Myocyte (in vitro differentiated cells): Measurements from ENCODE around the gene KAT2B. TPM values are rescaled to one million over a fixed set of nuclear protein-coding genes. Genes with fewer than 3 reads are reported as not detected.

Source experiments
- DNase-seq: peaks from one replicate; pipeline ENCODE4 v3.0.0-alpha.2; 2012; ENCODE audit warnings: low read depth
- total RNA-seq: library from RNA; depleted of rRNA; stranded (reverse); fragments of >200 nt; gene quantifications from 2 replicates; pipeline ENCODE4 v1.2.3, GENCODE V29; 2014

Gene KAT2B
- total RNA-seq, 1 donor from 2014 or later = 25.3 TPM

DNA sequence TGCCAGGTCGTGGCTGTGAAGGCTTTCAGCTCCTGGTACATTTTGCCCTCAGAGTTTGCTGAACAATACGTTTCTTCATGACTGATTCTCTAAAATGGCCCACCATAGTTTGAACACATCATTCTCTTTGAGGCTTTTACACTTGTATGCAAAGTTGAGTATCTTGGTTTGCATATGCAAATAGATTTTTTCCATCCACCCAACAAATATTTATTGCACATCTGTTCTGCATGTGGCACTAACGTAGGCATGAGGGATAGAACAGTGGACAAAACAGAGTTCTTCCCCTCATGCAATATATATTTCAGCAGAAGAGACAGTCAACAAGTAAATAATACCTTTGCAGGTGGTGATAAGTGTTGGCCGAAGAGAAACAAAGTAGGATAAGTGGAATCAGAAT is 55.2 kb downstream of the KAT2B start:
- DNase-seq = no peak

DNA sequence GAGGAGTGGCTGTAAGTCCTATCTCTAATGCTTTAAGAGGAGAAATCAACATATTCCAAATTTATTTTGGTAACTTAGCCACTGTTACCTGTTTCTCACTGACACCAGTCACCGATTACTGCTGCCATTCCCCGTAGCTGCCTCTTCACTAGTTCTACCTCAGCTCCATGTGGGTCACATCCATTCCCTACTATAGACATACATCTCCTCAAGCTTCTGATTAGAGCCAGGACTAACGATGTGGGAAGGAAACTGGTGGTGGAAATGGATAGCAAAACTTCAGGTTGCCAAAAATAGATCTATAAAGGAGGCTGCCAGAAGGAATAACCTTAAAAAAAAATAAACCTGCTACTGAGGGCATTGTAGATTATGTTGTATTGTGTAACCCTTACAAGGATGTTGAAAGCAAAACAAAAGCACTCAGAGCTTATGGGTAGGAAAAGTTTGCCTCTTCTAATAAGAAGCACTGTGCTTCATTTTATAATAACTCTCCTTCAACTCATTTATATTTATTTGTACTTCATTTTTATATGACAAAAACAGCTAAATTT is 56.0 kb downstream of the KAT2B start:
- DNase-seq = no peak

DNA sequence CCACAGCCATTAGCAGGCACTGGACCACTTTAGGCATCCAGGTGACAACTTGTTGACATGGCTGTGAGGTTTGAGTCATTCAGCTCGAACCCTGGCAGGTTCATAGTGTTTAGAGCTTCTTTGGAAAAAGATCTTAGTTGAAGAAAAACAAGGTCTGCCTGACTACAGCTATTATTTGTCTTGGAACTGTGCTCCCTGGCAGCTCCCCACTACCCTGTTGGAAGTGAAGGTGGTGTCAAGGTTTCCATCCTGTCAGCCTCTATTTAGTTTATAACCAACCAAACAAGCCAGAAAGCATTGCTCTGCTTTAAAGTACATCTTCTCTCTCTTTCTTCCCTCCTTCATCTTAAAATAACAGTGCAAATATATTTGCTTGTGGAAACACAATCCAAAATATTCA is 56.8 kb downstream of the KAT2B start:
- no peak for DNase-seq

GRCh38 chr3:20099060-20099459 is 58.8 kb downstream of the KAT2B start:
- DNase-seq = peak; percentile 43

DNA sequence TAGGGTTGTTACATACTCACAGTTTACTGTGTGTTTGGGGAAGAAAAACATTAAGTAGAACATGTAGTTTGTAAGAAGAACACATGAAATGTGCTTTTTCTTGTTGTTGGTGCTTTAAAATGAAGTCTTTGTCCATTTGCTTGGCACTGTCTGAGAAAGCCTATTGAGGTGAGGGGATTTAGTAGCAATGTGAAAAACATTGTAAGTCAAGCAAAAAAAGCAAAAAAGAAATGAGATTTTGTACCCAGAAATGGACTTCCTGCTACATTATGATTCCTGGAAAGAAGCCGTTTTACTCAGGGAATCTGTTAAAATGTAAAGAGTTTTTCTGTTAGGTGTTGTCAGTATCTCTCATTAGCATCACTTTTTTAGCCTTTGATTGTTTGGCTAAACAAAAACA is 59.9 kb downstream of the KAT2B start:
- no peak for DNase-seq

GRCh38 chr3:20101041-20101440 is 60.8 kb downstream of the KAT2B start:
- no peak for DNase-seq

- DNase-seq = no peak
Measured at GRCh38 chr3:20103731-20104130, 63.5 kb downstream of the KAT2B start.

- DNase-seq = no peak
Measured at GRCh38 chr3:20104167-20104661, 64.0 kb downstream of the KAT2B start.

DNA sequence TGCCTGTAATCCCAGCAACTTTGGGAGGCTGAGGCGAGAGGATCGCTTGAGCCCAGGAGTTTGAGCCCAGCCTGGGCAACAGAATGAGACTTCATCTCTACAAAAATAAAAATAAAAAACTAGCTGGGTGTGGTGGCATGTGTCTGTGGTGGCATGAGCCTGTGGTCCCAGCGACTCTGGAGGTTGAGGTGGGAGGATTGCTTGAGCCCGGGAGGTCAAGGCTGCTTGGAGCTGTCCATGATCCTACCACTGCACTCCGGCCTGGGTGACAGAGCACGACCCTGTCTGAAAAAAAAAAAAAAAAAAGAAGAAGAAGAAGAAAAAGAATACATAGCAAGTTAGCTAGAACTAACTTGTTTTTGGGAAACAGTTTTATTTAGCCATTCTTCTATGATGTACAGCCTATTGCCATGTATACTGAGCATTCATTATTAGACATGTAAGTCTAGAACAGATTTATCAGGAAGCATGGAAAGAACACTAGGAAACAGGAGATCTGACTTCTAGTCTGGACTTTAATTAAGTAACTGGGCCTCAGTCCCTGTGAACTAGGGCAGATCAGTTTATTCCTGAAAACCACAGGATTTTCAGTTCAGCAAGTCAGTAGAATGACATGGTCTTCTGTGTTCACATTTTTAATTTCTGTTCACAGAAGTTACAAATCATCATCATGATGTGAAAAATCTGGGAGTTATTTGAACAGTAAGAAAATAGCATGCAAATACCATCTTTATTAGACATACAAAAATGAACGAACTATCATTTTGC is 65.5 kb downstream of the KAT2B start:
- no peak for DNase-seq

- DNase-seq = no peak
Measured at GRCh38 chr3:20107722-20108121, 67.5 kb downstream of the KAT2B start.

DNA sequence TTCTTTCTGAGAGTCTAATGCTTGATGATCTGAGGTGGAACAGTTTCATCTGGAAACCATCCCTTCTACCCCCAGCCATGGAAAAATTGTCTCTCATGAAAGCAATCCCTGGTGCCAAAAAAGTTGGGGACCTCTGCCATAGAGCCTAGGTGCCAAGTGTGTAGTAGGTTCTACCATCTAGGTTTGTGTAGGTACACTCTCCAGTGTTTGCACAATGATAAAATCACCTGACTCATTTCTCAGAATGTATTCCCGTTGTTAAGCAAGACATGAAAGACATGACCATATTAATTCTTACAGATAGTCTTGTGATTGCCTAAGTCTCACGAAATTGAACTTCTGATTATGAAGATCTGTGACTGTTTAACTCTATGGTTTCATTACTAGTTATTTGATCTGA is 68.6 kb downstream of the KAT2B start:
- DNase-seq = no peak

- DNase-seq = no peak
Measured at GRCh38 chr3:20110826-20111225, 70.6 kb downstream of the KAT2B start.

DNA sequence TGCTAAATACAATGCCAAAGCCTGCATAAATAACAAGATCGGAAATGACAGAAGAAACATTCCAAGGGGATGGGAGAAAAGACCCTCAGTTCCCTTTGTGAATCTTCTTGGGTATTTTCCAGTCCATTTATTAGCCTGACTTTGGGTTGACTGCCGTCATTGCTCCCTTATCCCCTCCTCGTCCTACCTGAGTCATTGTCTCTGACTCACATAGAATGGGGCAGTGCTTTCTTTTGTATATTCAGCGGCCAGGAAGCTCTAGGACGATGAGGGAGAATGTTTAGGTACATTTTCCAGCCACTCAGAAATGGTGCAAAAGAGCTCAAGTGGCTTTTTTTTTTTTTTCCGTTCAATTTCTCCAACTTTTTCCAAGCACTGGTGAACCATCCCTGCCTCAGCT is 71.6 kb downstream of the KAT2B start:
- no peak for DNase-seq

DNA sequence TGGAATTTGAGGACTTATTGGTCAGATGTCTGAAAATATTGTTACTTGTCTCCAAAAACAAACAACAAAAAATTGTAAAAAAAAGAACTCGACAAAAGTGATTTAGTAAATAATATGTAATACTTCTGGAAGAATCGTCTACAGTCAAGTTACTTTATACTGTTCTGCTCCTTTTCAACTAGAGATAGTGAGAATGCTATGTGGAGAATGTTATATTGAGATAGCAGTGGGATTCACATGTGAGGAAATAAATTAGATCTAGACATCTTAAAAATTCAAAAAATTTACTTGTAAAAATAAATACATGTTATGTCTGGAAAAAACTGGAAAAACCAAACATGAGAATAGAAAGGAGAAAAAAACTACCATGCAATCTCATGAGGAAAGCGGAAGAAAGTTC is 80.8 kb downstream of the KAT2B start:
- DNase-seq = no peak

- DNase-seq = peak; percentile 34
Measured at GRCh38 chr3:20123131-20123652, 82.9 kb downstream of the KAT2B start.

DNA sequence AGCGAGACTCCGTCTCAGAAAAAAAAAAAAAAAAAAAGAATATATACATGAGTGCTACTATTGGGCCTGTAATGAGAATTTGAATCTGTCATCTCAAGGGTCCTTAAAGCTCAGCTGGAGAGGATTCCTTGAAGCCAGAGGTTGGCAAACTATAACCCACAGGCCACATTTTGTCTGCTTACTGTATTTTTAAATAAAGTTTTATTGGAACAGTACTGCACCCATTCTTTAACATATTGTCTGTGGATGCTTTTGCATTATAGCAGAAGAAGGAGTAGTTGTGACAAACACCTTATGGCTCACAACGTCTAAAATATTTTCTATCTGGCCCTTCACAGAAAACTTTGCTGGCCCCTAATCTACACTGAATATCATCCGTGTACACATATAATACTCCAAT is 85.0 kb downstream of the KAT2B start:
- DNase-seq = no peak

GRCh38 chr3:20125897-20126296 is 85.7 kb downstream of the KAT2B start:
- DNase-seq = peak; percentile 32

GRCh38 chr3:20128358-20128757 is 88.1 kb downstream of the KAT2B start:
- no peak for DNase-seq

DNA sequence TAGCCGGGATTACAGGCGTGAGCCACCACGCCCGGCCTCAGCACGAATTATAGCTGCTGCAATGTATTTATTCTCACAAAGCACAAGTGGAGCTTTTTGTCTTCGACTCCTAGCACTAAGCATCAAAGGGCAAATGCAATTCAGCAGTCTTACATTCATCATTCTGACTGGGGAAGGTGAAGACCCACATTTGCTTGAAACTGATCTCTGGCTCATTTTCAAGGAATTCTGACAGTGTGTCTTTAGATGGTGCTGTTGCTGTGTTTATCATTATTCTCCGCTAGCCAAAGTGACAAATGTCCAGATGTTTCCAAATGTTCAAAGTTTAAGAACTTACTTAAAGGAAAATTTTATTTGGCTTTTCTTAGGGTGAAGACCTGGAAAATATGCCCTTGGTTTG is 89.9 kb downstream of the KAT2B start:
- DNase-seq = no peak

GRCh38 chr3:20136231-20136630 is 96.0 kb downstream of the KAT2B start:
- no peak for DNase-seq

DNA sequence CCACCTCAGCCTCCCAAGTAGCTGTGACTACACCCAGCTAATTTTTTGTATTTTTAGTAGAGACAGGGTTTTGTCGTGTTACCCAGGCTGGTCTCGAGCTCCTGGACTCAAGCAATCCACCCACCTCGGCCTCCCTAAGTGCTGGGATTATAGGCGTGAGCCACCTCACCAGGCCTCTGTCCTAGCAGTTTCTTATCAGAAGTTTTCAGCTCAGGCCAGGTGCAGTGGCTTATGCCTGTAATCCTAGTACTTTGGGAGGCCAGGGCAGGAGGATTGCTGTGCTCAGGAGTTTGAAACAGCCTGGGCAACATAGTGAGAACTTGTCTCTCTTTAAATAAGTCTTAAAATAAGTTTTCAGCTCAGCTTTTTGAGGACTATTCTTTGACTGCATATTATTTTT is 97.4 kb downstream of the KAT2B start:
- DNase-seq = no peak

GRCh38 chr3:20140881-20141280 is 100.6 kb downstream of the KAT2B start:
- no peak for DNase-seq

- no peak for DNase-seq
Measured at GRCh38 chr3:20141316-20141715, 101.1 kb downstream of the KAT2B start.
